Epithelial cell of esophagus (primary cell): ENCODE results near the gene HPCAL1.

Experiments
- DNase-seq: peaks from one replicate; pipeline ENCODE4 v3.0.0; 2010; ENCODE audit warnings: low read depth
- H3K4me3 ChIP-seq: 2 replicates; pipeline ENCODE4 v1.5.1; 2011; ENCODE audit warnings: mild to moderate bottlenecking, low read length, control low read depth
- TF ChIP-seq, protein P1 (sequence below): IDR thresholded peaks from 2 replicates; pipeline ENCODE4 v1.5.1; 2011; ENCODE audit warnings: low read depth, mild to moderate bottlenecking, low read length, control low read depth, inconsistent platforms; ENCODE audit not compliant: insufficient read depth; ENCODE audit errors: missing control alignments

HPCAL1 gene

DNA sequence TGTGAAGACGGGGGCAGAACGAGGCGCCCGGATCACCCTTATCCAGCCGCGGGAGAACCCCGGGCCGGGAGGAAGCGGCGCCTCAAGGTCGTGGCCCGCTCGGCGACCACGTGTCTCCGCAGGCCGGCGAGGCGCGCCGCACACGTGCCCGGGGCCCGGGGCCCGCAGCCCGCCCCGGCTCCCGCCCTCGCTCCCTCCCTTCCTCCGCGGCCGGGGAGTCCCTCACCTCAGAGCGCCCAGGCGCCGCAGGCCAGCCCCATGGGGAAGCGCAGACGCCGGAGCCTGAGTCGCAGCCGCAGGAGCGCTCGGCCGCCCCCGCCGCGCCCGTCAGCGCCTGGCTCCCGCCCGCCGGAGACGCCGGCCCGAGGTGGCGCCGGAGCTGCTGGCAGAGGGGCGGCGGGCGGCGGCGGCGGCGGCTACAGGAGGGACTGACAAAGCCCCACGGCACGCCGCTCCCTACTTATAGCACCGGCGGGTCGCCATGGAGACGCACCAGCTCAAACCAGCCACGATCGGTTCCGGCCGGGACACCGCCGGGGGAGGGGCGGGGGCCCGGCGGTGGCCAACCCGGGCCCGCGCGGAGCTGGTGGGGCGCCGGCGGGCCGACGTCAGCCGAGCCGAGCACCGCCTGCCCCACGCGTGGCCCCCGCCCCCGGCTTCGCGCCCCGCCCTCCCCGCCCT lies 145.3 kb downstream of the HPCAL1 start, which contains the start of gene ODC1:
Gene ODC1 (minus strand): TSS at position 433 of the 681 bp plus-strand sequence. CDS start 3,295 bp downstream, outside the sequence.
- TF ChIP-seq, protein P1, sequence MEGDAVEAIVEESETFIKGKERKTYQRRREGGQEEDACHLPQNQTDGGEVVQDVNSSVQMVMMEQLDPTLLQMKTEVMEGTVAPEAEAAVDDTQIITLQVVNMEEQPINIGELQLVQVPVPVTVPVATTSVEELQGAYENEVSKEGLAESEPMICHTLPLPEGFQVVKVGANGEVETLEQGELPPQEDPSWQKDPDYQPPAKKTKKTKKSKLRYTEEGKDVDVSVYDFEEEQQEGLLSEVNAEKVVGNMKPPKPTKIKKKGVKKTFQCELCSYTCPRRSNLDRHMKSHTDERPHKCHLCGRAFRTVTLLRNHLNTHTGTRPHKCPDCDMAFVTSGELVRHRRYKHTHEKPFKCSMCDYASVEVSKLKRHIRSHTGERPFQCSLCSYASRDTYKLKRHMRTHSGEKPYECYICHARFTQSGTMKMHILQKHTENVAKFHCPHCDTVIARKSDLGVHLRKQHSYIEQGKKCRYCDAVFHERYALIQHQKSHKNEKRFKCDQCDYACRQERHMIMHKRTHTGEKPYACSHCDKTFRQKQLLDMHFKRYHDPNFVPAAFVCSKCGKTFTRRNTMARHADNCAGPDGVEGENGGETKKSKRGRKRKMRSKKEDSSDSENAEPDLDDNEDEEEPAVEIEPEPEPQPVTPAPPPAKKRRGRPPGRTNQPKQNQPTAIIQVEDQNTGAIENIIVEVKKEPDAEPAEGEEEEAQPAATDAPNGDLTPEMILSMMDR = no peak
- peak within 1 kb of the TSS; percentile 64 for H3K4me3 ChIP-seq
- peak; percentile 83 for DNase-seq

DNA sequence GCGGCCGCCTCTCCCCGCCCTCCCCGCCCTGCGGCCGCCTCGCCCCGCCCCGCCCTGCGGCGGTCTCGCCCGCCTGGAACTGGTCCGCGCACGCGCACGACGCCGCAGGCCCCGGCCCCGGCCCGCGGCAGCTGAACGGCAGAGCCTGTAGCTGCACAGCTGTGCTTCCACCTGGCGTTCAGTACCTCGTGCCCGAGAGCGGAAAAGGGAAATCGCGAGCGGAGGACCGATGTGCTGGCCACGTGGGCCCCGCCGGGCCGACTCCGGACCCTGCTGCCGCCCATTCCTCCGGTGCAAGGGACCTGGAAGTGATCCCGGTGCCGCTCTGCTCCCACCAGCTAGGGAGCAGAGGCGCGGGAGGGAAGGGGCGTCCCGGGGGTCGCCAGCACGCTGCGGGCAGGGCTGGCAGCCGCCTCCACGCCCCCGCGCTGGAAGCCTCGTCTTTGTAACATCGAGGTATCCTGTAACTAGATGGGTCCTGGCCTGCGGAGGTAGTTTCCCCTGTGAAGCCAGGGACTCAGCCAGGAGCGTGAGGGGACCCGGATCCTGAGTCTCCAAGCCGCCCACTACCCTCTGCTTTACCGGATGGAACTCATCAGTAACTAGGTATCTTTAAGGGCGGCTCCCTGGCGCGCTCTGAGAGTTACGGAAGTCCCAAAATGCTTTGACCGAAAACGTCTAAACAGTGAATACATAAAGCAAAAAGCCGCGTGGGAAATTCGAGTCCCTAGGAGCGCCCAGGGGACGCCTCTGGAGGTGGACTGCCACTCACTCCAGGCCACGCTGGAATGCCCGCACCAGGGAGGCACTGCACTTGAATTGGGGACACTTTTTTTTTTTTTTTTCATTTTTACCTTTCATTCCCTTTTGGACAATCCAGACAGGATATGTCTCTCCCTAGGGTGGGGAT lies 146.1 kb downstream of the HPCAL1 start:
- TF ChIP-seq, protein P1 = peak; percentile 17
- DNase-seq = peak; percentile 86
- H3K4me3 ChIP-seq = peak overlapping the region; percentile 33

DNA sequence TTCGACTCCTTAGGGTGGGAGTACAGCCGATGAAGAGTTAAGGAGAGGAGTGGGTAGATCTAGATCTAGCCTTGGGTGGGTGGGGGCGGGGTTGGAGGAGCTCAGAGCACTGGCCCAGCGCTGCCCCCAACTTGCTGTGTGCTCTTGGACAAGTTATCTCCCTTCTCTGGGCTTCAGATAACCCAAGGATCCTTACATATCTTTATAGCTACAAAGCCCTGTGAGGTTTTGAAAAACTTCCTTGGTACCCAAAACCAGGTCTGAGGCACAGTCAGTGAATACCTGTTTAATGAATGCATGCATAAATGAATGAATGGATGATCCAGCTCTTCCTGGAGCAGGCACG lies 146.8 kb downstream of the HPCAL1 start:
- no peak for DNase-seq
- H3K4me3 ChIP-seq = no peak overlapping the region
- TF ChIP-seq, protein P1 = no peak

DNA sequence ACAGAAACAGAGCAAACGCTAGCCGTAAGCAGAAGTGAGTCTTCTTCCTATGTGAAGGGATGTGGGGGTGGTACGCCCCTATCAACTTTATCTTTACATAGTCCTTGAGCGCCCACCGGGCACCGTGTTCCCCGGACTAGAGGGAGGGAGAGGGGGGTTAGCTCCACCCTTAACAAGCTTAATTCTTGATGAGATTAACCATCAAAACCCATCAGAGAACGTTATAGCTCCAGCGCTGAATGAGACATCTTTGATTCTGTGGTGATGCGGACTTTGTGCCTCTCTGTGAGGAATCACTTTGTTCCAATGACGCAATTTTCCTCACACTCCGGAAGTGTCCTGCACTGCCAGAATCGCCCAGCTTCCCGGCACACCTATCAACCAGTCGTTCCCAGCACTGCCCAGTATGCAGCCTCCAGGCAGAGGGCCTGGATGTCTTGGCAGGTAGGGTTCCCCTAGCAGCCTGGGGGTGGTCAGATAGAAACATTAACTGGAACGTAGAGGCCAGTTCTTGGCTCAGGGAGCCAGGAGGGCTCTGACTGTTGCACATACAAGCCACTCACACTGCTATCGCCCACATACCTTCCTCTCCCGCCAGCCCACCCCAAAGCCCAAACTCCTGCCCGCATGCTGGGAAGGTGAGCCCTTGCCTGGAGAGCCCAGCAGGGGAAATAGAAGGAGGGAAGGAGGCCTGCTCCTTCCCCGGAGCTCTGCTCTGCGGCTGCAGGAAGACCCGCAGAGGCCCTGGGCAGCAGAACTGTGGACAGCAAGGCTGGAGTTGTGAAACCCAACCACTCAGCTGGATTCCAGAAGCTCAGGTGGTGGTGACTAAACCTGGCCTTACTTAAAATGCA lies 147.4 kb downstream of the HPCAL1 start:
- no peak overlapping the region for H3K4me3 ChIP-seq
- peak; percentile 78 for DNase-seq
- TF ChIP-seq, protein P1 = no peak

DNA sequence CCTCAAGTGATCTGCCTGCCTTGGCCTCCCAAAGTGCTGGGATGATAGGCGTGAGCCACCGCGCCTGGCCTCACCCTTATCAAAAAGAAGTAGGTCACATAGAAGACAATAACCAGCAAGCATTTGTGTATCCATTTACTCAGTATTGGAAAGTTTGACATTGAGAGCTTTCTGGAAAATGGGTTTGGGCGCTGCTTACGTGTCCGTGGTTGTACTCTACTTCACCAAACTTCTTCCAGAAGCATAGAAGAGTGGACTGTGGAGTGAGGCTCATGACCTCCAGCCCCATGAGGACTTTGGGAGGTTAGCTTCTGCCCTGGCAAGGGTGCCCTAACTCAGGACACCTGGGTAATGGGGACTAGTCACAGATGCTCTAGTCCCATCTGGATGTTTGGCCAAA lies 149.1 kb downstream of the HPCAL1 start:
- no peak overlapping the region for H3K4me3 ChIP-seq
- no peak for DNase-seq
- TF ChIP-seq, protein P1 = no peak

DNA sequence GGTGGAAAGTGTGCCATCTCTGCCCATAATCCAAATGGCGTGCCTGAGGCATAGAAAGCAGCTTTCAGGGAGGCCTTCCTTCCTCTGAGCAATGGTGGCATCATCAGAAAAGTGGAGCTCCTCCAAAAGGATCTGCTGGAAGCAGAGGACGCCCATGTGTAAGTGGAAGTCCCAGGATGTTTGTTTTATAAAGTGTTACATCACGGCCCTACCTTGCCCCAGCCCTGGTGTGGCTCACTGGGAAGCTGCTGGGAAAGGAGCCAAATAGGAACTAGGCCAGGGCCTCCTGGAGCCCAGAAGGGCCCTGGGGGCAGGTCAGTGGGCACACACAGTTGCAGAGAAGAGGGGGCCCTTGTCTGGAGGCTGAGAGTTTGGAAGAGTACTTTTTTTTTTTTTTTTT lies 149.6 kb downstream of the HPCAL1 start:
- no peak overlapping the region for H3K4me3 ChIP-seq
- DNase-seq = peak; percentile 97
- TF ChIP-seq, protein P1 = no peak
